SK-N-SH (cell line): ENCODE measurements around the gene CPLANE1. TPM values are rescaled to one million over a fixed set of nuclear protein-coding genes. Genes with fewer than 3 reads are reported as not detected.

Experiments used
- CTCF ChIA-PET: fragments of 300-600, 350-600 bp; formaldehyde crosslinking; extraction: SDS; loops from one replicate; lab custom pipeline; 2021; lab: Yijun Ruan, JAX
- POLR2A ChIA-PET: fragments of 350-600 bp; sonication (Branson Sonifier 250); formaldehyde crosslinking; extraction: SDS; loops from one replicate; lab custom pipeline; 2020; ENCODE audit warnings: antibody characterized with exemption, inconsistent platforms; lab: Yijun Ruan, JAX
- DNase-seq: peaks from one replicate; pipeline ENCODE4 v3.0.0; 2012
- H2AFZ ChIP-seq: fragments of 200-600 bp; sonication (generic); 2 replicates; pipeline ENCODE4 v1.8.1; 2016; ENCODE audit warnings: antibody characterized with exemption, mild to moderate bottlenecking, low read depth
- H3F3A ChIP-seq: fragments of 200-600 bp; sonication (generic); replicated peaks from 2 replicates; pipeline ENCODE3; 2016; ENCODE audit warnings: antibody characterized with exemption, mild to moderate bottlenecking; ENCODE audit not compliant: insufficient read depth
- H3K27ac ChIP-seq, 2 experiments: fragments of 200-500 bp in 1 of 2; fragments of 200-600 bp in 1 of 2; sonication (Bioruptor generic) in 1 of 2; sonication (generic), shearing (Covaris generic) in 1 of 2; 2 replicates each; pipeline versions ENCODE4 v1.5.1 to v1.6.1; 2014 to 2016; ENCODE audit warnings: low read depth in 2 of 2, inconsistent platforms in 1 of 2, low read length in 1 of 2, mild to moderate bottlenecking in 1 of 2, mixed read lengths in 1 of 2
- H3K27me3 ChIP-seq: fragments of 200-600 bp; sonication (generic), shearing (Covaris generic); 2 replicates; pipeline ENCODE4 v1.6.1; 2016; ENCODE audit warnings: mixed run types; ENCODE audit not compliant: insufficient read depth
- H3K36me3 ChIP-seq, 2 experiments: fragments of 200-500 bp in 1 of 2; fragments of 200-600 bp in 1 of 2; sonication (Bioruptor generic) in 1 of 2; sonication (generic) in 1 of 2; replicated peaks in 1 of 2; 2 replicates each; pipeline versions ENCODE3 to v1.5.1; 2014 to 2016; ENCODE audit warnings: low read length in 1 of 2, mild to moderate bottlenecking in 1 of 2; ENCODE audit not compliant: insufficient read depth in 2 of 2, control insufficient read depth in 1 of 2
- H3K4me1 ChIP-seq, 2 experiments: fragments of 200-500 bp in 1 of 2; fragments of 200-600 bp in 1 of 2; sonication (Bioruptor generic) in 1 of 2; sonication (generic), shearing (Covaris generic) in 1 of 2; 2 replicates each; pipeline versions ENCODE4 v1.5.1 to v1.6.1; 2014 to 2016; ENCODE audit warnings: low read depth in 1 of 2, low read length in 1 of 2, mixed run types in 1 of 2; ENCODE audit not compliant: insufficient read depth in 2 of 2, control insufficient read depth in 1 of 2
- H3K4me2 ChIP-seq: fragments of 200-600 bp; sonication (generic), shearing (Covaris generic); 2 replicates; pipeline ENCODE4 v1.6.1; 2017; ENCODE audit warnings: mixed run types
- H3K4me3 ChIP-seq, 2 experiments: fragments of 200-500 bp in 1 of 2; fragments of 200-600 bp in 1 of 2; sonication (Bioruptor generic) in 1 of 2; sonication (generic), shearing (Covaris generic) in 1 of 2; 2 replicates each; pipeline versions ENCODE4 v1.5.1 to v1.8.1; 2014 to 2016; ENCODE audit warnings: low read depth in 2 of 2, inconsistent platforms in 1 of 2, low read length in 1 of 2, mild to moderate bottlenecking in 1 of 2, mixed read lengths in 1 of 2, moderate library complexity in 1 of 2
- H3K79me2 ChIP-seq: fragments of 200-600 bp; sonication (generic); 2 replicates; pipeline ENCODE4 v1.8.1; 2017; ENCODE audit warnings: mild to moderate bottlenecking; ENCODE audit not compliant: insufficient read depth
- H3K9ac ChIP-seq: fragments of 200-600 bp; sonication (generic); 2 replicates; pipeline ENCODE4 v1.6.1; 2017; ENCODE audit warnings: mixed run types
- H3K9me2 ChIP-seq: fragments of 200-600 bp; sonication (generic); 2 replicates; pipeline ENCODE4 v1.6.1; 2017; ENCODE audit warnings: mixed run types
- H3K9me3 ChIP-seq: fragments of 200-600 bp; sonication (generic); 2 replicates; pipeline ENCODE4 v1.6.1; 2017; ENCODE audit warnings: mixed run types, mild to moderate bottlenecking, moderate library complexity
- H4K20me1 ChIP-seq: fragments of 200-600 bp; sonication (generic); 2 replicates; pipeline ENCODE4 v1.6.1; 2017; ENCODE audit warnings: mild to moderate bottlenecking, mixed run types; ENCODE audit not compliant: insufficient read depth
- ELF1 ChIP-seq: IDR thresholded peaks from 2 replicates; pipeline ENCODE4 v1.4.0; 2012
- EP300 ChIP-seq, 2 experiments: IDR thresholded peaks; 2 replicates each; pipeline versions ENCODE4 v1.4.0 to v1.6.1; 2012; ENCODE audit warnings: borderline replicate concordance in 1 of 2, low read depth in 1 of 2, low read length in 1 of 2
- EZH2phosphoT487 ChIP-seq: fragments of 200-600 bp; sonication (generic); IDR thresholded peaks from 2 replicates; pipeline ENCODE4 v1.6.1; 2017; ENCODE audit warnings: low read depth, mixed run types, mild to moderate bottlenecking, antibody characterized with exemption, moderate library complexity, borderline replicate concordance
- FOSL2 ChIP-seq: IDR thresholded peaks from 2 replicates; pipeline ENCODE4 v1.4.0; 2012; ENCODE audit warnings: low read depth, mild to moderate bottlenecking, moderate library complexity, borderline replicate concordance
- FOXJ3 ChIP-seq: sonication (generic); formaldehyde crosslinking; IDR thresholded peaks from 2 replicates; pipeline ENCODE4 v1.5.1; 2020; ENCODE audit warnings: mild to moderate bottlenecking, missing genetic modification reagents
- FOXM1 ChIP-seq: IDR thresholded peaks from 2 replicates; pipeline ENCODE4 v1.4.0; 2012; ENCODE audit warnings: low read depth, mild to moderate bottlenecking
- GATA2 ChIP-seq: sonication (generic); formaldehyde crosslinking; IDR thresholded peaks from 2 replicates; pipeline ENCODE4 v1.5.0; 2020; ENCODE audit warnings: mild to moderate bottlenecking, missing genetic modification reagents
- MEF2A ChIP-seq: IDR thresholded peaks from 2 replicates; pipeline ENCODE4 v1.4.0; 2012; ENCODE audit warnings: low read depth, borderline replicate concordance
- MXI1 ChIP-seq: IDR thresholded peaks from 2 replicates; pipeline ENCODE4 v1.6.1; 2012; ENCODE audit warnings: mild to moderate bottlenecking, low read depth, low read length, improper control_type of control experiment
- RFX5 ChIP-seq: IDR thresholded peaks from 2 replicates; pipeline ENCODE4 v1.6.1; 2012; ENCODE audit warnings: mild to moderate bottlenecking, improper control_type of control experiment, low read length
- SIN3A ChIP-seq: IDR thresholded peaks from 2 replicates; pipeline ENCODE4 v1.6.1; 2012; ENCODE audit warnings: low read depth, mild to moderate bottlenecking, low read length, moderate library complexity, borderline replicate concordance
- TCF12 ChIP-seq: IDR thresholded peaks from 2 replicates; pipeline ENCODE4 v1.4.0; 2012
- WGBS: methylation state at CpG from one replicate; pipeline ENCODE4 v1.1.6; 2017; ENCODE audit warnings: low lambda C conversion rate; 5-methylcytosine and 5-hydroxymethylcytosine counted together
- polyA plus RNA-seq, 3 experiments: library from polyadenylated mRNA; depleted of rRNA; stranded (reverse); fragments of >200 nt; gene quantifications; 2 replicates each; pipeline ENCODE4 v1.2.3, GENCODE V29; 2012
- TF ChIP-seq, protein P1 (sequence below): IDR thresholded peaks from 2 replicates; pipeline ENCODE4; 2012
- TF ChIP-seq, protein P2 (sequence below): fragments of 150-350 bp; IDR thresholded peaks from 2 replicates; pipeline ENCODE4 v1.6.1; 2017; ENCODE audit warnings: antibody characterized with exemption, low read length, low read depth, borderline replicate concordance
- TF ChIP-seq, protein P3 (sequence below): IDR thresholded peaks from 2 replicates; pipeline ENCODE4 v1.4.0; 2012; ENCODE audit warnings: low read depth, borderline replicate concordance
- TF ChIP-seq, protein P4 (sequence below): IDR thresholded peaks from 2 replicates; pipeline ENCODE4 v1.6.1; 2012; ENCODE audit warnings: mild to moderate bottlenecking, low read depth, low read length, moderate library complexity
- TF ChIP-seq, protein P5 (sequence below): IDR thresholded peaks from 2 replicates; pipeline ENCODE4 v1.4.0; 2012; ENCODE audit warnings: low read depth, borderline replicate concordance

Gene CPLANE1
- polyA plus RNA-seq, 1 of the 3 experiments (the other 2 are of a cell fraction), result 3.6 TPM

DNA sequence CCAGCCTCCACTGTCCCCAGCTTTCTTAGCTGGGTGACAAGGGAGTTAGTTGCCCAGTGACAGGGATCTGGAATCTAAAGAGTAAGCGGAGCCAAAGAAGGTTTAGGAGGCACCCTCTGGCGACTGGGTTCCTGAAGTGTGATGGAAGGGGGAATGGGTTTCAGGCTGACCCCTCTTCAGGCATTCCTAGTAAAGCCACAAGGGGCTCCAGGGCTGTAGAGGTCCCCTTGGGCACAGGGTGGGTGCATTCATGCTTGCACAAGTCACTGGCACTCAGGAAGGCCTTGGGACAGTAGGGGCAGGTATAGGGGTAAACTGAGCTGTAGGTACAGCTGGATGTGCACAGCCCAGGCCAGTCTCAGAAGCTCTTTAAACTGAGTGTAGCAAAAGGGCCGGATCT, 74.2 kb downstream of the CPLANE1 start:
- Histone ChIP-seq H3K4me3 (no peak overlapping the region), H3F3A (no peaks in the 10 kb centered on the region), H3K36me3 (peaks cover 55 to 75% of the 10 kb centered on the region in 2 experiments), H2AFZ (no peak overlapping the region), H3K27ac (no peak overlapping the region), H3K4me1 (no peaks in the 10 kb centered on the region), H3K9me3 (no peaks in the 10 kb centered on the region), H4K20me1 (no peaks in the 10 kb centered on the region), H3K79me2 (no peaks in the 10 kb centered on the region), H3K4me2 (no peak overlapping the region), H3K9me2 (no peaks in the 10 kb centered on the region), H3K27me3 (no peaks in the 10 kb centered on the region), H3K9ac (no peak overlapping the region)
- CTCF ChIA-PET, result no interaction called here
- TF ChIP-seq FOXJ3 (CRISPR knock-in tag) (no peak), EZH2phosphoT487 (no peak), FOSL2 (no peak), MXI1 (no peak), SIN3A (no peak), MEF2A (no peak), GATA2 (CRISPR knock-in tag) (no peak), TCF12 (no peak), FOXM1 (no peak), EP300 (IDR thresholded peaks at IDR 0.05; ENCODE audit: borderline replicate concordance in 1 of 2, low read depth in 1 of 2, low read length in 1 of 2) (no peak), RFX5 (no peak), ELF1 (no peak)
- TF ChIP-seq, protein P1, sequence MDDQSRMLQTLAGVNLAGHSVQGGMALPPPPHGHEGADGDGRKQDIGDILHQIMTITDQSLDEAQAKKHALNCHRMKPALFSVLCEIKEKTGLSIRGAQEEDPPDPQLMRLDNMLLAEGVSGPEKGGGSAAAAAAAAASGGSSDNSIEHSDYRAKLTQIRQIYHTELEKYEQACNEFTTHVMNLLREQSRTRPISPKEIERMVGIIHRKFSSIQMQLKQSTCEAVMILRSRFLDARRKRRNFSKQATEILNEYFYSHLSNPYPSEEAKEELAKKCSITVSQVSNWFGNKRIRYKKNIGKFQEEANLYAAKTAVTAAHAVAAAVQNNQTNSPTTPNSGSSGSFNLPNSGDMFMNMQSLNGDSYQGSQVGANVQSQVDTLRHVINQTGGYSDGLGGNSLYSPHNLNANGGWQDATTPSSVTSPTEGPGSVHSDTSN, result no peak
- TF ChIP-seq, protein P2, sequence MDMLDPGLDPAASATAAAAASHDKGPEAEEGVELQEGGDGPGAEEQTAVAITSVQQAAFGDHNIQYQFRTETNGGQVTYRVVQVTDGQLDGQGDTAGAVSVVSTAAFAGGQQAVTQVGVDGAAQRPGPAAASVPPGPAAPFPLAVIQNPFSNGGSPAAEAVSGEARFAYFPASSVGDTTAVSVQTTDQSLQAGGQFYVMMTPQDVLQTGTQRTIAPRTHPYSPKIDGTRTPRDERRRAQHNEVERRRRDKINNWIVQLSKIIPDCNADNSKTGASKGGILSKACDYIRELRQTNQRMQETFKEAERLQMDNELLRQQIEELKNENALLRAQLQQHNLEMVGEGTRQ, result no peak
- TF ChIP-seq, protein P3, sequence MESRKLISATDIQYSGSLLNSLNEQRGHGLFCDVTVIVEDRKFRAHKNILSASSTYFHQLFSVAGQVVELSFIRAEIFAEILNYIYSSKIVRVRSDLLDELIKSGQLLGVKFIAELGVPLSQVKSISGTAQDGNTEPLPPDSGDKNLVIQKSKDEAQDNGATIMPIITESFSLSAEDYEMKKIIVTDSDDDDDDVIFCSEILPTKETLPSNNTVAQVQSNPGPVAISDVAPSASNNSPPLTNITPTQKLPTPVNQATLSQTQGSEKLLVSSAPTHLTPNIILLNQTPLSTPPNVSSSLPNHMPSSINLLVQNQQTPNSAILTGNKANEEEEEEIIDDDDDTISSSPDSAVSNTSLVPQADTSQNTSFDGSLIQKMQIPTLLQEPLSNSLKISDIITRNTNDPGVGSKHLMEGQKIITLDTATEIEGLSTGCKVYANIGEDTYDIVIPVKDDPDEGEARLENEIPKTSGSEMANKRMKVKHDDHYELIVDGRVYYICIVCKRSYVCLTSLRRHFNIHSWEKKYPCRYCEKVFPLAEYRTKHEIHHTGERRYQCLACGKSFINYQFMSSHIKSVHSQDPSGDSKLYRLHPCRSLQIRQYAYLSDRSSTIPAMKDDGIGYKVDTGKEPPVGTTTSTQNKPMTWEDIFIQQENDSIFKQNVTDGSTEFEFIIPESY, result no peak
- TF ChIP-seq, protein P4, sequence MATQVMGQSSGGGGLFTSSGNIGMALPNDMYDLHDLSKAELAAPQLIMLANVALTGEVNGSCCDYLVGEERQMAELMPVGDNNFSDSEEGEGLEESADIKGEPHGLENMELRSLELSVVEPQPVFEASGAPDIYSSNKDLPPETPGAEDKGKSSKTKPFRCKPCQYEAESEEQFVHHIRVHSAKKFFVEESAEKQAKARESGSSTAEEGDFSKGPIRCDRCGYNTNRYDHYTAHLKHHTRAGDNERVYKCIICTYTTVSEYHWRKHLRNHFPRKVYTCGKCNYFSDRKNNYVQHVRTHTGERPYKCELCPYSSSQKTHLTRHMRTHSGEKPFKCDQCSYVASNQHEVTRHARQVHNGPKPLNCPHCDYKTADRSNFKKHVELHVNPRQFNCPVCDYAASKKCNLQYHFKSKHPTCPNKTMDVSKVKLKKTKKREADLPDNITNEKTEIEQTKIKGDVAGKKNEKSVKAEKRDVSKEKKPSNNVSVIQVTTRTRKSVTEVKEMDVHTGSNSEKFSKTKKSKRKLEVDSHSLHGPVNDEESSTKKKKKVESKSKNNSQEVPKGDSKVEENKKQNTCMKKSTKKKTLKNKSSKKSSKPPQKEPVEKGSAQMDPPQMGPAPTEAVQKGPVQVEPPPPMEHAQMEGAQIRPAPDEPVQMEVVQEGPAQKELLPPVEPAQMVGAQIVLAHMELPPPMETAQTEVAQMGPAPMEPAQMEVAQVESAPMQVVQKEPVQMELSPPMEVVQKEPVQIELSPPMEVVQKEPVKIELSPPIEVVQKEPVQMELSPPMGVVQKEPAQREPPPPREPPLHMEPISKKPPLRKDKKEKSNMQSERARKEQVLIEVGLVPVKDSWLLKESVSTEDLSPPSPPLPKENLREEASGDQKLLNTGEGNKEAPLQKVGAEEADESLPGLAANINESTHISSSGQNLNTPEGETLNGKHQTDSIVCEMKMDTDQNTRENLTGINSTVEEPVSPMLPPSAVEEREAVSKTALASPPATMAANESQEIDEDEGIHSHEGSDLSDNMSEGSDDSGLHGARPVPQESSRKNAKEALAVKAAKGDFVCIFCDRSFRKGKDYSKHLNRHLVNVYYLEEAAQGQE, result no peak
- TF ChIP-seq, protein P5, sequence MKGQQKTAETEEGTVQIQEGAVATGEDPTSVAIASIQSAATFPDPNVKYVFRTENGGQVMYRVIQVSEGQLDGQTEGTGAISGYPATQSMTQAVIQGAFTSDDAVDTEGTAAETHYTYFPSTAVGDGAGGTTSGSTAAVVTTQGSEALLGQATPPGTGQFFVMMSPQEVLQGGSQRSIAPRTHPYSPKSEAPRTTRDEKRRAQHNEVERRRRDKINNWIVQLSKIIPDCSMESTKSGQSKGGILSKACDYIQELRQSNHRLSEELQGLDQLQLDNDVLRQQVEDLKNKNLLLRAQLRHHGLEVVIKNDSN, result no peak
- no peak for DNase-seq
- POLR2A ChIA-PET, result interaction anchor here (0.6 kb wide), 1 partner anchor 145 kb away, joined by 4 read pairs; no protein-coding TSS in a partner anchor
- WGBS, result 94% methylated on average over 3 of the region's 3 CpGs
